Measurements from ENCODE around the gene SMURF1. TPM values are rescaled to one million over a fixed set of nuclear protein-coding genes. Genes with fewer than 3 reads are reported as not detected.

The SMURF1 gene
- total RNA-seq, 3 donors from 2014 or later (not counting 1 experiment from before 2014, with no cell fraction given), result 33.3 to 34.7 (median 34.2) TPM

- H3K27ac Mint-ChIP-seq, result peak overlapping the region; percentile 19 to 25
- no peaks in the 10 kb centered on the region for H3K36me3 Mint-ChIP-seq
- H3K27ac ChIP-seq (ENCODE audit: low read length), result no peak overlapping the region
- WGBS (ENCODE audit: insufficient coverage), result 35% methylated on average over 2 of the region's 2 CpGs
- H3K9me3 ChIP-seq (ENCODE audit: control insufficient read depth, insufficient read depth, low read length), result no peaks in the 10 kb centered on the region
- intact Hi-C loops (cut with micrococcal nuclease), result no loop called here
- H3K27me3 ChIP-seq (ENCODE audit: control insufficient read depth, insufficient read depth, low read length), result no peaks in the 10 kb centered on the region
- TF ChIP-seq CTCF (IDR thresholded peaks at IDR 0.05), result no peak
- H3K4me1 Mint-ChIP-seq, result peaks cover 65 to 66% of the 10 kb centered on the region in 2 donors
- ATAC-seq (no peak), DNase-seq (no peak)
- no peaks in the 10 kb centered on the region for H3K9me3 Mint-ChIP-seq
- peaks cover 5% of the 10 kb centered on the region for H3K4me1 ChIP-seq (ENCODE audit: control insufficient read depth, insufficient read depth, low read length)
- H3K27me3 Mint-ChIP-seq (ENCODE audit: low read depth in 2 of 2), result no peaks in the 10 kb centered on the region
- H3K36me3 ChIP-seq (ENCODE audit: control insufficient read depth, insufficient read depth, low read length), result no peaks in the 10 kb centered on the region
- H3K4me3 Mint-ChIP-seq, result no peak overlapping the region
- no peak overlapping the region for H3K4me3 ChIP-seq (ENCODE audit: low read length)
Observed at GRCh38 chr7:99120501-99120900, 23.4 kb downstream of the SMURF1 start.

GRCh38 chr7:99118077-99118476 lies 25.8 kb downstream of the SMURF1 start:
- Histone ChIP-seq H3K9me3 (ENCODE audit: control insufficient read depth, insufficient read depth, low read length) (no peaks in the 10 kb centered on the region), H3K27ac (ENCODE audit: low read length) (no peak overlapping the region), H3K36me3 (ENCODE audit: control insufficient read depth, insufficient read depth, low read length) (no peaks in the 10 kb centered on the region), H3K4me3 (ENCODE audit: low read length) (no peak overlapping the region), H3K4me1 (ENCODE audit: control insufficient read depth, insufficient read depth, low read length) (peaks cover 5% of the 10 kb centered on the region), H3K27me3 (ENCODE audit: control insufficient read depth, insufficient read depth, low read length) (no peaks in the 10 kb centered on the region)
- Mint-ChIP-seq H3K4me3 (no peak overlapping the region), H3K4me1 (peaks cover 46 to 61% of the 10 kb centered on the region in 2 donors), H3K27ac (no peak overlapping the region), H3K27me3 (ENCODE audit: low read depth in 2 of 2) (no peaks in the 10 kb centered on the region), H3K9me3 (no peaks in the 10 kb centered on the region), H3K36me3 (no peaks in the 10 kb centered on the region)
- no peak for ATAC-seq
- 86% methylated on average over 1 of the region's 2 CpGs for WGBS (ENCODE audit: insufficient coverage)
- no peak for TF ChIP-seq CTCF (IDR thresholded peaks at IDR 0.05)
- intact Hi-C loops (cut with micrococcal nuclease), result no loop called here
- DNase-seq, result no peak

GRCh38 chr7:99116144-99116543 lies 27.8 kb downstream of the SMURF1 start:
- Histone ChIP-seq H3K27ac (ENCODE audit: low read length) (no peak overlapping the region), H3K4me1 (ENCODE audit: control insufficient read depth, insufficient read depth, low read length) (peaks cover 3% of the 10 kb centered on the region), H3K36me3 (ENCODE audit: control insufficient read depth, insufficient read depth, low read length) (no peaks in the 10 kb centered on the region), H3K9me3 (ENCODE audit: control insufficient read depth, insufficient read depth, low read length) (no peaks in the 10 kb centered on the region), H3K27me3 (ENCODE audit: control insufficient read depth, insufficient read depth, low read length) (no peaks in the 10 kb centered on the region), H3K4me3 (ENCODE audit: low read length) (no peak overlapping the region)
- WGBS (ENCODE audit: insufficient coverage), result 93% methylated on average over 1 of the region's 1 CpG
- Mint-ChIP-seq H3K4me3 (no peak overlapping the region), H3K9me3 (no peaks in the 10 kb centered on the region), H3K27ac (no peak overlapping the region), H3K4me1 (peaks cover 59 to 74% of the 10 kb centered on the region in 2 donors), H3K36me3 (no peaks in the 10 kb centered on the region), H3K27me3 (ENCODE audit: low read depth in 2 of 2) (no peaks in the 10 kb centered on the region)
- TF ChIP-seq CTCF (IDR thresholded peaks at IDR 0.05), result no peak
- intact Hi-C loops (cut with micrococcal nuclease), result no loop called here
- no peak for DNase-seq
- ATAC-seq, result no peak

- Histone ChIP-seq H3K9me3 (ENCODE audit: control insufficient read depth, insufficient read depth, low read length) (no peaks in the 10 kb centered on the region), H3K27ac (ENCODE audit: low read length) (no peak overlapping the region), H3K36me3 (ENCODE audit: control insufficient read depth, insufficient read depth, low read length) (no peaks in the 10 kb centered on the region), H3K4me1 (ENCODE audit: control insufficient read depth, insufficient read depth, low read length) (peaks cover 3% of the 10 kb centered on the region), H3K27me3 (ENCODE audit: control insufficient read depth, insufficient read depth, low read length) (no peaks in the 10 kb centered on the region), H3K4me3 (ENCODE audit: low read length) (no peak overlapping the region)
- no peak for DNase-seq
- Mint-ChIP-seq H3K4me3 (no peak overlapping the region), H3K27me3 (ENCODE audit: low read depth in 2 of 2) (no peaks in the 10 kb centered on the region), H3K9me3 (no peaks in the 10 kb centered on the region), H3K4me1 (peaks cover 53 to 74% of the 10 kb centered on the region in 2 donors), H3K27ac (peak overlapping the region; percentile 1), H3K36me3 (no peaks in the 10 kb centered on the region)
- TF ChIP-seq CTCF (IDR thresholded peaks at IDR 0.05), result no peak
- intact Hi-C loops (cut with micrococcal nuclease), result no loop called here
- WGBS (ENCODE audit: insufficient coverage), result 92% methylated on average over 1 of the region's 1 CpG
- ATAC-seq, result no peak
Observed at GRCh38 chr7:99115379-99115778, 28.5 kb downstream of the SMURF1 start.
